NCI-H748 (cell line): ENCODE results near the gene PAPLN.
"Not testable (repeated sequence)": the region's sequence is repeated elsewhere in the genome, so short reads cannot be mapped to it uniquely, and the experiment has no call there.

Source experiments
- DNase-seq: peaks from one replicate; lab custom pipeline; 2025; ENCODE audit not compliant: unreplicated experiment; lab: John Stamatoyannopoulos, UW

PAPLN gene, protein sequence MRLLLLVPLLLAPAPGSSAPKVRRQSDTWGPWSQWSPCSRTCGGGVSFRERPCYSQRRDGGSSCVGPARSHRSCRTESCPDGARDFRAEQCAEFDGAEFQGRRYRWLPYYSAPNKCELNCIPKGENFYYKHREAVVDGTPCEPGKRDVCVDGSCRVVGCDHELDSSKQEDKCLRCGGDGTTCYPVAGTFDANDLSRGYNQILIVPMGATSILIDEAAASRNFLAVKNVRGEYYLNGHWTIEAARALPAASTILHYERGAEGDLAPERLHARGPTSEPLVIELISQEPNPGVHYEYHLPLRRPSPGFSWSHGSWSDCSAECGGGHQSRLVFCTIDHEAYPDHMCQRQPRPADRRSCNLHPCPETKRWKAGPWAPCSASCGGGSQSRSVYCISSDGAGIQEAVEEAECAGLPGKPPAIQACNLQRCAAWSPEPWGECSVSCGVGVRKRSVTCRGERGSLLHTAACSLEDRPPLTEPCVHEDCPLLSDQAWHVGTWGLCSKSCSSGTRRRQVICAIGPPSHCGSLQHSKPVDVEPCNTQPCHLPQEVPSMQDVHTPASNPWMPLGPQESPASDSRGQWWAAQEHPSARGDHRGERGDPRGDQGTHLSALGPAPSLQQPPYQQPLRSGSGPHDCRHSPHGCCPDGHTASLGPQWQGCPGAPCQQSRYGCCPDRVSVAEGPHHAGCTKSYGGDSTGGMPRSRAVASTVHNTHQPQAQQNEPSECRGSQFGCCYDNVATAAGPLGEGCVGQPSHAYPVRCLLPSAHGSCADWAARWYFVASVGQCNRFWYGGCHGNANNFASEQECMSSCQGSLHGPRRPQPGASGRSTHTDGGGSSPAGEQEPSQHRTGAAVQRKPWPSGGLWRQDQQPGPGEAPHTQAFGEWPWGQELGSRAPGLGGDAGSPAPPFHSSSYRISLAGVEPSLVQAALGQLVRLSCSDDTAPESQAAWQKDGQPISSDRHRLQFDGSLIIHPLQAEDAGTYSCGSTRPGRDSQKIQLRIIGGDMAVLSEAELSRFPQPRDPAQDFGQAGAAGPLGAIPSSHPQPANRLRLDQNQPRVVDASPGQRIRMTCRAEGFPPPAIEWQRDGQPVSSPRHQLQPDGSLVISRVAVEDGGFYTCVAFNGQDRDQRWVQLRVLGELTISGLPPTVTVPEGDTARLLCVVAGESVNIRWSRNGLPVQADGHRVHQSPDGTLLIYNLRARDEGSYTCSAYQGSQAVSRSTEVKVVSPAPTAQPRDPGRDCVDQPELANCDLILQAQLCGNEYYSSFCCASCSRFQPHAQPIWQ

DNA sequence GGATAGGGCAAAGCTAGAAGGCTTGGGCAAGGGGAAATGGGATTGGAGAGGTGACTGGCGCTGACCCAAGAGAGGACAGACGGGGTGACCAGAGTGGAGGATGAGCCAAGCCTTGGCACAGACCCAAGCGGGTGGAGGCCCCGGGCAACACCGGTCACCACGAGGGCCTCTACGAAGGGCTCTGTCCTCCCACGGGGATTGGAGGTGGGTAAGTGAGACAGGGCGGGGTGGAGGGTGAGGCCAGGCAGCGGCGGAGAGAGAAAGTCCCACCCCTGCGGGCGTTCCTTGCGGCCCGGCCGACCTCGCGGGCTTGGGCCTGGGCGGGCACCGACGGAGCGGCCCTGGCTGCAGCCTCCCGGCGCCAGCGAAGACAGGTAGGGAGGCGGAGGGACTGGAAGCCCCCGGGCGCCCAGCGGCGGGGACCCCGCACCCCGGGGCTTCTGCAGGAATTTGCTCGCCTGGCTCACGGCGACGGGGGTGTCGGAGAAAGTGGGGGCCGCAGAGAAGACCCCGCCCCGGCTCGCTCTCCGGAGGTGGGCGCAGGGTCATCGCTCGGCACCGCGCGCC lies at the start of gene PAPLN:
TSS of gene PAPLN (plus strand) at position 288 of the 567 bp plus-strand sequence. CDS start 2,273 bp downstream, outside the sequence.
- peak; percentile 51 for DNase-seq

DNA sequence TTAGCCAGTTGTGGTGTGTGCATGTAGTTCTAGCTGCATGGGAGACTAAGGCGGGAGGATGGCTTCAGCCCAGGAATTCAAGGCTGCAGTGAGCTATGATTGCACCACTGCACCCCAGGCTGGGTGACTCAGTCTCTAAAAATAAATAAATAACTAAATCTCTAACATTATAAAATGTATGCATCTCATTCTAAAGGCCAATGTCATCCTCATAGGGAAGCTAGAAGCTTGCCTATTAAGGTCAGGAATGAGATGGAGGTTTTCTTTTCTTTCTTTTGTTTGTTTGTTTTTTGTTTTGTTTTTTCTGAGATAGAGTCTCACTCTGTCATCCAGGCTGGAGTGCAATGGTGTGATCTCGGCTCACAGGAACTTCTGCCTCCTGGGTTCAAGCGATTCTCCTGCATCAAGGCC lies 48.8 kb upstream of the PAPLN start:
- DNase-seq: no peak

DNA sequence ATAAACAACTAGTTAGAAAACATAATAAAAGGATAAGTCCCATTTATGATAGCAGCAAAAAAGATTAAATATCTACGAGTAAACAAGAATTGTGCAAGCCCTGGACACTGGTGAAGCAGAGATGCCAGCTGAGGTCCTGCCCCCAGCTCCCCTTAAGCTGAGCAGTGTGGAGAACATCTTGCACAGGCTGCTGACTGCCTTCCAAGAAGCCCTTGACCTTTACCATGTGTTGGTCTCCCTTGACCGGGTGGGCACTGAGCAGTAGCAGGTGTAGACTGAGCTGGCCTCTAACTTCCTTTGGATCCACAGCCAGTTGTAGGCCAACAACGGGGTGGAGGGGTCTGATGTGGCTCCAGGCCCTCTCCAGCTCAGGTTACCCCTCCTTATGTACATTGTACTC lies 47.7 kb upstream of the PAPLN start:
- DNase-seq: no peak

DNA sequence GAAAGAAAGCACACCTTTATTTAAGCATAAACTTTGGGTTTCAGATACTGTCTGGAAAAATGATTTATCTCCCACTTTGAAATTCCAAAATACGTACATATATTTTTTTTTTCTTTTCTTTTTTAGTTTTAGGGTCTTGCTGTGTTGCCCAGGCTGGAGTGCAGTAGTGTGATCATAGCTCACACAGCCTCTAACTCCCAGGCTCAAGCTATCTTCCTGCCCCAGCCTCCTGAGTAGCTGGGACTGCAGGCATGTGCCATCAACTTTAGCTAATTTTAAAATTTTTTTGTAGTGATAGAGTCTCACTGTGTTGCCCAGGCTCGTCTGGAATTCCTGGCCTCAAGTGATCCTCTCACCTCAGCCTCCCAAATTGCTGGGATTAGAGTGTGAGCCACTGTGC lies 45.9 kb upstream of the PAPLN start:
- no peak for DNase-seq

DNA sequence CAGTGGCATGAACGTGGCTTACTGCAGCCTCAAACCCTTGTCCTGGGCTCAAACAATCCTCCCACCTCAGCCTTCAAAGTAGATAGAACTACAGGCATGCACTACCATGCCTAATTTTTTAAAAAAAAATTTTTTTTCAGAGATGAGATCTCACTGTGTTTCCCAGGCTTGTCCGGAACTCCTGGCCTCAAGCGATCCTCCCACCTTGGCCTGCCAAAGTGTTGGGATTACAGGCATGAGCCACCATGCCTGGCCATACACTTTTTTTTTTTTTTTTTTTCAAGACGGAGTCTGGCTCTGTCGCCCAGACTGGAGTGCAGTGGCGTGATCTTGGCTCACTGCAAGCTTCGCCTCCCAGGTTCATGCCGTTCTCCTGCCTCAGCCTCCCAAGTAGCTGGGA lies 43.0 kb upstream of the PAPLN start:
- not testable (repeated sequence) for DNase-seq

DNA sequence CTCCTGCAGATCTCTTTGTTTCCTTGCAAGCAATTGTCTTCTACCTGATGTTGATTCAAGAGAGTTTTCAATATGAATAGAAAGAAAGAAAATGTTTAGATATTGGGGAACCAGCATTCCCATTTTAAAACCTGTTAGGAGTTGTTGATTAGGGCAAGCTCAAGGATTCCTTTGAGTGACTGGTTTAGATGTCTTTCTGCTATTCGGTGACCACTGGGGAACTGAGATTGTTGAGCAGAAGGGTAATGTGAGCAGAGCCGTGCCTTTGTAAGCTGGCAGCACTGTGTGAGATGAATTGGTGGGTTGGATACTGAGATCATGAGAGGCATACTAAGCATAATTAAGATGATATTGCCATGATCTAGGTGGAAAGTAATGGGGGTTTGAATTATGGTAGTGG lies 39.1 kb upstream of the PAPLN start:
- DNase-seq: no peak

DNA sequence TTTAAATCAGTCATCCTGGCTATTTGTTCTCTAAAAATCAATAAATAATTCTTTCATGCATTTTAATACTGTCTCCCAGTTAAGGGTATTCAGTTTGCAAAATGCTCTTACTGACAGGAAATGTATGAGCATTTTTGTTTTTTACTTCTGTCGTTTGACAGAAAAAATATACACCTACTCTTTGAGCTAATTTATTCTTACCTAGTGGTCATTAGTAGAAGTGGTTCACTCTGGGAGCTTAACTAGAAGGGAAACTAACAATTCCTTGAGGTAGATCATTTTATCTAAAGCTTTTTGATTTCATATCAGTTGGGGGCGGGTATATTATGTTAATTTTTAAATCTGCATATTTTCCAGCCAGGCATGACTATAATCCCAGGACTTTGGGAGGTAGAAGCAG lies 33.8 kb upstream of the PAPLN start:
- no peak for DNase-seq

DNA sequence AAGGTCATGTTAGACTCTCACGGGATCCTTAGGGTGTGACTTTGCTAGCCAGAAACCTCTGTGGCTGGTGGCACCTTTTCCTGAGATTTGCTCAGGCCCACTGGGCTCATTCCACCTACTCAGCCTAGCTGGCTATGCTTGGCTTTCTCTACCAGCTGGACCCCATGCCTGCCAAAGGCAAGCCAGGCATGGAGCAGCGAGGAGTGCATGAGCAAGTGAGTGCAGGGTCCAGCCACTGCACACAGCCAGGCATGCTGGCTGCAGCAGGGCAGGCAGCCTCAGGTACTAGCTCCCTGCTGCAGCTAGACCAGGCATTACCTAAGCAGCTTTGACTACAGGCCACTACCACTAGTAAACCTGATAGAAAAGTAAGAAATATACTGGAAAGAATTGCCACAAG lies 29.7 kb upstream of the PAPLN start:
- no peak for DNase-seq

DNA sequence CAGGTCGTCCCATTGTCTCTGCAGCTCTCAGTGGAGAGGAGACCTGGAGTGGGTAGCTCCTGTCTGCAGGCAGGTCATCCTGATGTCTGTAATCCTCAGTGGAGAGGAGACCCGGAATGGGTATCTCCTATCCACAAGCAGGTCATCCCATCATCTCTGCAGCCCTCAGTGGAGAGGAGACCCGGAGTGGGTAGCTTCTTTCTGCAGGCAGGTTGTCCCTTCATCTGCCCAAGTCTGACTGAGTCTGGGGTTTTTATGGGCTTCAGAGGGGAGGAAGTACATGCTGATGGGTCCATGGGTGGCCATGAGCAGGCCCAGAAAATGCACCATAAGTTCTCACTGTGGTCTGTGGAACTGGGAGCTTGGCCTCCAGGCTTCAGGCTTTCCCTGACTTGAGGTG lies 28.9 kb upstream of the PAPLN start:
- DNase-seq: no peak

DNA sequence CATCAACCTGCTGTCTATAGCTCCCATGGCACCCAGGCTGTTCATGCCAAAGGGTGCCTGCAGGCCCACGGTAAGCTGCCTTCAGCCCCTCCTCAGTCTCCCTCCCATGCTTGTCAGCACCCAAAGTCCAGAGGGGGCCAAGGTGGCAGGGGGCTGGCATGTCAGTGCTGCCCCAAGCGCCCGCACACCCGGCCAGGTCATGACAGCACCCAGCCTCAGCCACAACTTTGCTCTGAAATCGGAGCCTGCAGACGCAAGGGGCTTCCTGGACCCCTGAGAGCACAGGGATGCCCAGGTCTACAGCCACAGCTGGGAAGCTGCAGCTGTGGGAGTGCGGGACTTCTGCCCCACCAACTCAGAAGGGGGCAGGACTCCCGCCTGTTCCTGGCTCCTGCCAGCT lies 28.5 kb upstream of the PAPLN start:
- DNase-seq: no peak

DNA sequence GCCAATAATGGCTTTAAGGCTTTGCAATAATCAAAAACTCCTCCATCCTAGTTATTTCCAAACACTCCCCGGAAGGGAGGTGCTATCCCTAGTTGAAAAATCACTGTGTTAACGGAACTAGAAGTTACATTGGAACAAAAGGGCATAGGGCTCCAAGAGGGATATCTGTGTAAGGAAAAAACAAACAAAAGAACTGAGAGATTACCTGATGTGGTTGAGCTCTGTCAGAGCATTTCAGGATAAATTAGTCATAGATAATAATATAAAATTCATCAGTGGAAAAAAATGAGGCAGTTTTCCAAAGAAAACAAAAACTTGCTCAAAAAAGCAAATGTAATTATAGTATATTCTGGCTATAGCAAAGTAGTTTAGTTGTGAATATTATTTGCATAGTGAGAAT lies 27.4 kb upstream of the PAPLN start:
- DNase-seq: no peak

DNA sequence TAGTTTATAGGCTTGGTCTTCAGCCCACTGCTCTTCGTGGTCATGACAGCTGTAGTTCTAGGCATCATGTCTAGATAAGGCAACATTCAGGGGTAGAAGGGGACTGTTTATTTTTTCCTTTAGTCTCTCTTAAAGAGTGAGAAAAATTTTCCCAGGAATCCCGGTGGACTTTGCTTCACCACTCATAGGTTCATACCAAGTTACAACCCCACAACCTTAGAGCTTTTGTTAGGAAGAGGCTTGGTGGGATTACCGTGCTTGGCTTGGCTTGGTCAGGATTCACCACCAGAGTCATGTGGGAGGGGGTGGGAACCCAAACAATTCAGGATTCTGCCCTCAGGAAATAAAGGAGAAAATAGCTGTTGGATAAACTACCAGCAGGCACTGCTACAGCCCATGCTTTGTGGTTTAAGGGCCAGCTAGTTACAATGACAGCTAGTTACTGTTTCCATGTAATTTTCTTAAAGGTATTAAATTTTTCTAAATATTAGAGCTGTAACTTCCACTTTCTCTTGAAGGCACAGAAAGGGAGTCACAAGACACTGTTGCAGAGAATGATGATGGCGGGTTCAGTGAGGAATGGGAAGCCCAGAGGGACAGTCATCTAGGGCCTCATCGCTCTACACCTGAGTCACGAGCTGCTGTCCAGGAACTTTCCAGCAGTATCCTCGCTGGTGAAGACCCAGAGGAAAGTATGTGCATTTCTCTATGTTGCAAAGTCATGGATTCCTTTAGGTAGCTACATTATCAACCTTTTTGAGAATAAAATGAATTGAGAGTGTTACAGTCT lies 25.9 kb upstream of the PAPLN start:
- no peak for DNase-seq

DNA sequence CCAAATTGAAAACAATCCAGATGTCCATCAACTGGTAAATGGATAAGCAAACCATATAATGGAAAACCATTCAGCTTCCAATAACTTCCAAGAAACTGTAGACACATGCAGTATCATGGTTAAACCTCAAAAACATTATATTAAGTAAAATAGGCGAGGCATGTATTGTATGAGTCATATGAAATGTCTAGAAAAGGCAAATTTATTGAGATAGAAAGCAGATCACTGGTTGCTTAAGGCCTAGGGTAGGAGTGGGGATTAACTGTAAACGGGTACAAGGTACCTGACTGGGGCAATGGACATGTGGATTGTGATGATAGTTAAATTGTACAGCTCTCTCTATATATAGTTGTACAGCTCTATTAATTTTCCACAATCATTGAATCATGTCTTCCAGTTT lies 21.3 kb upstream of the PAPLN start:
- no peak for DNase-seq

DNA sequence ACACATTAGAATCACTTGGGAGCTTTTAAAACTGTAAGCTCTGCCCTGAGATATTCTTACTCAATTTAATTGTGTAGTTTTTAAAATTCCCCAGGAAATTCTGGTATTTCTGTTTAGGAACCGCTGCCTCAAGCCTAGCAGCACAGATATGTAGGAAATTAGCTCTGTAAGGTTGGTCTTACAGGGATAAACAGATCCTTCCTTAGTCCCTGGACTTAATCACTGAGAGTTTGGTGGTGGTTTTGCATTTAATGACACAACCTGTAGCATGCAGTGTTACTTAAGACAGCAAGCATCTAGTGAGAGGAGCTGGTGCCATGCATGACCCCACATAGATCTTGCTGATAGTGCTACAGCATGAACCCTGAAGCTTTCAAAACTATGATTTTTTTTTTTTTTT lies 19.9 kb upstream of the PAPLN start:
- no peak for DNase-seq

DNA sequence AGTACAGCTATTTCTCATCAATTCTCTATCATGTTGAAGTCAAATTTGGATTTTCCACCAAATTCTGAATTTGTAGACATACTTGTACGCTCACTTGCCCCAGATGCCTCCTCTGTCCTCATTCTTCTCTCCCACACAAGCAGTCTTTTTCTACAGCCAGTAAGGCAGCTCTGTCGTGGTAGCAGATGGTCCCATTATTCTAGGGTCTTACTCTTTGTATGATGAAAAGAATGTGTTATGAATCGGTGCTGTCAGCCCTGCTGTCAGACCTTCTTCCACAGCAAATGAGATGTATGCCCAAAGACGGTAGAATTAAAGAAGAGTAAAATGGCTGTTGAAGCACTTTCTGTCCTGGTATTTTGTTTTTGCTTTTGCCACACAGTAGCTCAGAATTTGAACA lies 17.2 kb upstream of the PAPLN start:
- no peak for DNase-seq

DNA sequence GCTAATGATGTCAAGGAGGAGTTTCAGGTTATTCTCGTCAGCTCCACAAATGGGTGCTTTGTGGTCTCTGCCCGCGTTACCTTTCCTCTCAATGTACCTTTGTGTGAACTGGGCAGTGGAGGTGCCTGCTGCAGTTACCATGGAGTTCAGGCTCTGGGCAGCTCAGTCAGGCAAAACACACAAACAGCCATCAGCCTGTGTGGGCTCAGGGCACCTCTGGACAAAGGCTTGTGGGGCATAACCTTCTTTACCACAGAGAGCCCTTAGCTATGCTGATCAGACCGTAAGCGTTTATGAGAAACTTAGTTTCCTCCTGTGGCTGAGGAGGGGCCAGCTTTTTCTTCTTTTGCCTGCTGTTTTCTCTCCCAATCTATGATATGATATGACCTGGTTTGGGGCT lies 16.7 kb upstream of the PAPLN start:
- DNase-seq: no peak

DNA sequence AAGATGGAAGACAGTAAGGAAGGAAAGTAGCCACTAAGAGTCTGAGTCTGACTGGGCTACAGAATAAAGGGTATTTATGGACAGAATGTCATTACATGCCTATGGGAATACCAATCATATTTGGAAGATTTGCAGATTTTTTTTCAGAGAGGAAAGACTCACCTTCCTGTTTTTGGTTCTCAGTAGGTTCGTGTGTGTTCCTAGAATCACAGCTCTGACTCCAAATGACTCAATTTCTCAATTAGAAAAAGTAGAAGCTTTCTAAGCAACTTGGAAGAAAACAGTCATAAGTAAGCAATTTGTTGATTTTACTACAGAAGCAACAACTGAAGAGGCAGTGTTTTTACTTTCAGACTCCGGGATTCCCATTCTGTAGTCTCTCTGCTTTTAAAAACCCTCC lies 15.4 kb upstream of the PAPLN start:
- no peak for DNase-seq

DNA sequence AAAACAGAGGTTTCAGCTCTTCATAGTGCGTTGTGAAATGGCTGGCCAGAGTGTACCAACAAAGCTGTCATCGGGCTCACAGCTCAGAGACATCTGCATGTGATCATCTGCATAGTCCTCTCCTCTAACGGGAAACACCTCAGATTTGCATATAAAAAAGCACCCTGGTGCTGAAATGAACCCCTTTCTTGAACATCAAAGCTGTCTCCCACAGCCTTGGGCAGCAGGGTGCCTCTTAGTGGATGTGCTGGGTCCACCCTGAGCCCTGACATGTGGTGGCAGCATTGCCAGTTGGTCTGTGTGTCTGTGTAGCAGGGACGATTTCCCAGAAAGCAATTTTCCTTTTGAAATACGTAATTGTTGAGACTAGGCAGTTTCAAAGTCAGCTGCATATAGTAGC lies 14.3 kb upstream of the PAPLN start:
- no peak for DNase-seq

DNA sequence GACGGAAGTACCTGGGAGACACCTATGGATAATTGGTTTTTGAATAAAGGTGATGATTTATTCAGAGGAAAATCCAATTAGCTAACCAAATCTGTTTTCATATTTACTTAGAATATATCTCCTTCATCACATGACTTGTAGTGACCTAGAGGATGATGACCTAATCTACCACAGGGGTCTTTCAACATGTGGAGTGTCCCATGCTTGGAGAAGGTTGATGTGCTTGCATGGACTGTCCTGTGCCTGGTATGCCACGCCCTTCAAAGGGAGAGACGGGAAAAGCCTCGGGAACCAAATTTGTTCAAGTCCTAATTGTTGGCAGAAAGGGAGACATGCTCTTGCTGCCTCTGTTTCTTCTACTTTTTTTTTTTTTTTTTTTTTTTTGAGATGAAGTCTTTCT lies 11.8 kb upstream of the PAPLN start:
- no peak for DNase-seq
